ENCODE results near the gene RIPOR2.
A peak's percentile ranks its signal among the peaks of the same experiment; 100 is the strongest.

DNA sequence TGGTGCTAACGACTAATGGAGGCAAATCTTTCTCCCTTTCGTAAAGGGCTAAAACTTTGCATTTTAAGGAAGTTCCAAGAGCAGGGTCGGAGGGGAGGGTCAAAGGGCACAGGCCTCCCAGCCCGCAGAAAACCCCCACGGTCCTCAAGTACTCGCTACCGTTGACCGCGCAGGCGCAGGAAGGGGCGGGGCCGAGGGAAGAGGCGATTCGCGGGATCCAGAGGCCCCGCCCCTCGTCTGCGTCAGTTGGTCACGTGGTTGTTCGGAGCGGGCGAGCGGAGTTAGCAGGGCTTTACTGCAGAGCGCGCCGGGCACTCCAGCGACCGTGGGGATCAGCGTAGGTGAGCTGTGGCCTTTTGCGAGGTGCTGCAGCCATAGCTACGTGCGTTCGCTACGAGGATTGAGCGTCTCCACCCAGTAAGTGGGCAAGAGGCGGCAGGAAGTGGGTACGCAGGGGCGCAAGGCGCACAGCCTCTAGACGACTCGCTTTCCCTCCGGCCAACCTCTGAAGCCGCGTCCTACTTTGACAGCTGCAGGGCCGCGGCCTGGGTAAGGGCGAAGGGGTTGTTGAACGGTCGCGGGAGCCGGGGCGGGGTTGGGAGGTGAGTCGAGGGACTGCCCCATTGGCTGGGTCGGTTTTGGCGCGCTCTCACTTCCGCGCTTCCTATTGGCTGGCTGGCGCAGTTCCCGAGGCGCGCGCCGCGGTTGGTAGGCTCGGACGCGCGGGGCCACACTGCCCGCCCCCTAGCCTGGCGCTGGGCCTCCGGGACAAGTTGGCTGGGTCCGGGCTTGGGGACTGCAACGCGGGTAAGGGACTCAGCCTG, 160.9 kb downstream of the RIPOR2 start, which contains the start of gene GMNN:
- TF ChIP-seq, protein P1, sequence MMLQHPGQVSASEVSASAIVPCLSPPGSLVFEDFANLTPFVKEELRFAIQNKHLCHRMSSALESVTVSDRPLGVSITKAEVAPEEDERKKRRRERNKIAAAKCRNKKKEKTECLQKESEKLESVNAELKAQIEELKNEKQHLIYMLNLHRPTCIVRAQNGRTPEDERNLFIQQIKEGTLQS (IDR thresholded peaks at IDR 0.05; ENCODE audit: borderline replicate concordance, extremely low read depth, low read depth, low read length) = peak; percentile 57; the same call in 1 of the 2 replicates
- TF ChIP-seq POLR2A (IDR thresholded peaks at IDR 0.05; ENCODE audit: low read depth, low read length) = peak; percentile 96
